ENCODE results near the gene CD48. TPM values are rescaled to one million over a fixed set of nuclear protein-coding genes. Genes with fewer than 3 reads are reported as not detected.
A peak's percentile ranks its signal among the peaks of the same experiment; 100 is the strongest.

The CD48 gene
- total and polyA plus RNA-seq, 2 donors (not counting 1 experiment from before 2014, with no cell fraction given), result 252 to 428 TPM

GRCh38 chr1:160640359-160641123 lies 71.1 kb downstream of the CD48 start:
- H3K4me3 Mint-ChIP-seq, result peak overlapping the region; percentile 82
- ATAC-seq (ENCODE audit: low read depth) (no peak), DNase-seq (no peak)
- Histone ChIP-seq H3K4me1 (ENCODE audit: control insufficient read depth in 2 of 2, insufficient read depth in 2 of 2, low read length in 2 of 2) (peaks cover 88 to 91% of the 10 kb centered on the region in 2 donors), H3K79me2 (ENCODE audit: control insufficient read depth, insufficient read depth, low read length) (peaks cover 97% of the 10 kb centered on the region), H3K9me3 (ENCODE audit: control extremely low read depth in 1 of 3, control insufficient read depth in 2 of 3, insufficient read depth in 1 of 3, low read length in 2 of 3) (no peaks in the 10 kb centered on the region), H3K4me3 (ENCODE audit: control extremely low read depth in 1 of 5, extremely low read depth in 1 of 5, insufficient read depth in 1 of 5, low read depth in 2 of 5, low read length in 4 of 5) (peak overlapping the region in 2 of 5 experiments; percentile 18 to 43), H3K9ac (ENCODE audit: low read length) (peak overlapping the region; percentile 55), H2AFZ (ENCODE audit: insufficient read depth, low read depth, low read length, poor library complexity, severe bottlenecking) (no peak overlapping the region), H3K36me3 (replicated peaks in 1 of 2; ENCODE audit: control extremely low read depth in 1 of 2, control insufficient read depth in 1 of 2, extremely low read depth in 1 of 2, insufficient read depth in 2 of 2, low read length in 1 of 2) (peaks cover 0 to 35% of the 10 kb centered on the region in 2 experiments), H3K27me3 (replicated peaks in 1 of 4; ENCODE audit: control extremely low read depth in 1 of 4, control insufficient read depth in 3 of 4, insufficient read depth in 4 of 4, low read length in 3 of 4) (no peaks in the 10 kb centered on the region), H3K27ac (ENCODE audit: low read length in 2 of 2) (peak overlapping the region; percentile 79 to 93), H3K4me2 (replicated peaks; ENCODE audit: low read depth, low read length, poor library complexity, severe bottlenecking) (peak overlapping the region; percentile 79), H4K20me1 (ENCODE audit: control insufficient read depth, insufficient read depth, low read length, poor library complexity, severe bottlenecking) (no peaks in the 10 kb centered on the region)
- TF ChIP-seq EZH2 (IDR thresholded peaks at IDR 0.05; ENCODE audit: borderline replicate concordance, insufficient read depth, low read depth, low read length, poor library complexity, severe bottlenecking) (no peak), CTCF (IDR thresholded peaks at IDR 0.05) (no peak)
- H3K27ac Mint-ChIP-seq, result peak overlapping the region; percentile 81
- POLR2A ChIA-PET, result interaction anchor here (1.6 kb wide), 1 partner anchor 12 kb away, joined by 4 read pairs; no protein-coding TSS in a partner anchor
- intact Hi-C loops (cut with micrococcal nuclease), result loop anchor here (1.0 kb wide), 2 partner anchors 11 to 16 kb away; no protein-coding TSS in a partner anchor
- H3K4me1 Mint-ChIP-seq, result peaks cover 88% of the 10 kb centered on the region
- WGBS (ENCODE audit: insufficient coverage), result no CpG with 5 or more reads among the region's 2 CpGs
- CTCF ChIA-PET, result interaction anchor here (0.7 to 2.2 kb wide), 12 partner anchors 9 to 358 kb away, joined by 3 to 25 read pairs (median 4); no protein-coding TSS in a partner anchor
- H3K9me3 Mint-ChIP-seq (ENCODE audit: insufficient read depth), result no peaks in the 10 kb centered on the region
- no peaks in the 10 kb centered on the region for H3K27me3 Mint-ChIP-seq

- Histone ChIP-seq H3K36me3 (replicated peaks in 1 of 2; ENCODE audit: control extremely low read depth in 1 of 2, control insufficient read depth in 1 of 2, extremely low read depth in 1 of 2, insufficient read depth in 2 of 2, low read length in 1 of 2) (peaks cover 0 to 43% of the 10 kb centered on the region in 2 experiments), H3K79me2 (ENCODE audit: control insufficient read depth, insufficient read depth, low read length) (peaks cover 97% of the 10 kb centered on the region), H3K27ac (ENCODE audit: low read length in 2 of 2) (peak overlapping the region; percentile 42 to 83), H3K9ac (ENCODE audit: low read length) (peak overlapping the region; percentile 7), H3K4me2 (replicated peaks; ENCODE audit: low read depth, low read length, poor library complexity, severe bottlenecking) (peak overlapping the region; percentile 45), H2AFZ (ENCODE audit: insufficient read depth, low read depth, low read length, poor library complexity, severe bottlenecking) (no peak overlapping the region), H4K20me1 (ENCODE audit: control insufficient read depth, insufficient read depth, low read length, poor library complexity, severe bottlenecking) (no peaks in the 10 kb centered on the region), H3K27me3 (replicated peaks in 1 of 4; ENCODE audit: control extremely low read depth in 1 of 4, control insufficient read depth in 3 of 4, insufficient read depth in 4 of 4, low read length in 3 of 4) (no peaks in the 10 kb centered on the region), H3K4me3 (ENCODE audit: control extremely low read depth in 1 of 5, extremely low read depth in 1 of 5, insufficient read depth in 1 of 5, low read depth in 2 of 5, low read length in 4 of 5) (peak overlapping the region in 1 of 5 experiments; percentile 1), H3K9me3 (ENCODE audit: control extremely low read depth in 1 of 3, control insufficient read depth in 2 of 3, insufficient read depth in 1 of 3, low read length in 2 of 3) (no peaks in the 10 kb centered on the region), H3K4me1 (ENCODE audit: control insufficient read depth in 2 of 2, insufficient read depth in 2 of 2, low read length in 2 of 2) (peaks cover 80 to 85% of the 10 kb centered on the region in 2 donors)
- CTCF ChIA-PET, result interaction anchor here (1.0 to 2.2 kb wide), 10 partner anchors 10 to 358 kb away, joined by 3 to 25 read pairs (median 4); no protein-coding TSS in a partner anchor
- Mint-ChIP-seq H3K27me3 (no peaks in the 10 kb centered on the region), H3K4me3 (peak overlapping the region; percentile 75), H3K27ac (peak overlapping the region; percentile 88), H3K9me3 (ENCODE audit: insufficient read depth) (no peaks in the 10 kb centered on the region), H3K4me1 (peaks cover 84% of the 10 kb centered on the region)
- no peak for TF ChIP-seq EZH2 (IDR thresholded peaks at IDR 0.05; ENCODE audit: borderline replicate concordance, insufficient read depth, low read depth, low read length, poor library complexity, severe bottlenecking)
- no peak for TF ChIP-seq CTCF (IDR thresholded peaks at IDR 0.05)
- intact Hi-C loops (cut with micrococcal nuclease), result no loop called here
- ATAC-seq (ENCODE audit: low read depth) (no peak), DNase-seq (no peak)
- WGBS (ENCODE audit: insufficient coverage), result 8% methylated on average over 3 of the region's 3 CpGs
- POLR2A ChIA-PET, result interaction anchor here (1.6 kb wide), 1 partner anchor 11 kb away, joined by 4 read pairs; no protein-coding TSS in a partner anchor
These were observed 72.0 kb downstream of the CD48 start for GRCh38 chr1:160639652-160640051.
